ENCODE data around the gene PRKCB.

Gene PRKCB

DNA sequence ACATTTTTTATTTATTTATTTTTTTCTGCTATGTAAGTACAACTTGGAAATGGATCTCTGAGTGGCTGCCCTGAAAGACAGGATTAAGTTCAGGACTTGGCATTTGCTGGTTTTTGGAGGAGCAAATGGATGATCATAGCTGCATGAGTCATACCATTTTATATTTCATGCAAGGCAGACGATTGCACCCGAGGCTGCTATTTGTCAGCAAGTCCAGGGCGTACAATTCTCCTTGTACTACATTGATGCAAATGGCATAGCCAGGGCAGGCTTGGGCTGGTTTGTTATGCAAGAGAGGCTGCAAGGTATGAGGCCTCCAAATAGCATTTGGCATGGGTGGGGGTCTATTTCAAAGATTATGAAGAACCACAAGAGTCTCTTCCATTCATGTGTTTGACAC, 339.2 kb downstream of the PRKCB start:
- Histone ChIP-seq H3K4me1 (ENCODE audit: control insufficient read depth, insufficient read depth, low read length) (no peaks in the 10 kb centered on the region), H3K9me3 (ENCODE audit: control insufficient read depth, insufficient read depth, low read depth, low read length) (no peaks in the 10 kb centered on the region), H3K36me3 (ENCODE audit: control insufficient read depth in 2 of 2, insufficient read depth in 1 of 2, low read length in 2 of 2) (no peaks in the 10 kb centered on the region), H3K4me3 (ENCODE audit: low read depth, low read length) (no peak overlapping the region), H3K27ac (ENCODE audit: extremely low read depth, low read depth, low read length) (no peak overlapping the region)
- POLR2A ChIA-PET = no interaction called here
- TF ChIP-seq GLIS1 (tag by site-specific recombination; IDR thresholded peaks at IDR 0.05) = no peak
- TF ChIP-seq ZFP3 (tag by site-specific recombination; IDR thresholded peaks at IDR 0.05; ENCODE audit: low read depth) = no peak
- TF ChIP-seq ZNF341 (tag by site-specific recombination; IDR thresholded peaks at IDR 0.05; ENCODE audit: low read depth) = no peak
- TF ChIP-seq, protein P1, sequence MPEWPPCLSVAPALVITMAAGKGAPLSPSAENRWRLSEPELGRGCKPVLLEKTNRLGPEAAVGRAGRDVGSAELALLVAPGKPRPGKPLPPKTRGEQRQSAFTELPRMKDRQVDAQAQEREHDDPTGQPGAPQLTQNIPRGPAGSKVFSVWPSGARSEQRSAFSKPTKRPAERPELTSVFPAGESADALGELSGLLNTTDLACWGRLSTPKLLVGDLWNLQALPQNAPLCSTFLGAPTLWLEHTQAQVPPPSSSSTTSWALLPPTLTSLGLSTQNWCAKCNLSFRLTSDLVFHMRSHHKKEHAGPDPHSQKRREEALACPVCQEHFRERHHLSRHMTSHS (tag by site-specific recombination; IDR thresholded peaks at IDR 0.05) = no peak
- TF ChIP-seq, protein P2, sequence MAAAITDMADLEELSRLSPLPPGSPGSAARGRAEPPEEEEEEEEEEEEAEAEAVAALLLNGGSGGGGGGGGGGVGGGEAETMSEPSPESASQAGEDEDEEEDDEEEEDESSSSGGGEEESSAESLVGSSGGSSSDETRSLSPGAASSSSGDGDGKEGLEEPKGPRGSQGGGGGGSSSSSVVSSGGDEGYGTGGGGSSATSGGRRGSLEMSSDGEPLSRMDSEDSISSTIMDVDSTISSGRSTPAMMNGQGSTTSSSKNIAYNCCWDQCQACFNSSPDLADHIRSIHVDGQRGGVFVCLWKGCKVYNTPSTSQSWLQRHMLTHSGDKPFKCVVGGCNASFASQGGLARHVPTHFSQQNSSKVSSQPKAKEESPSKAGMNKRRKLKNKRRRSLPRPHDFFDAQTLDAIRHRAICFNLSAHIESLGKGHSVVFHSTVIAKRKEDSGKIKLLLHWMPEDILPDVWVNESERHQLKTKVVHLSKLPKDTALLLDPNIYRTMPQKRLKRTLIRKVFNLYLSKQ (tag by site-specific recombination; IDR thresholded peaks at IDR 0.05; ENCODE audit: borderline replicate concordance) = no peak
- no peak for TF ChIP-seq GFI1B (tag by site-specific recombination; IDR thresholded peaks at IDR 0.05)
- no peak for TF ChIP-seq RBAK (tag by site-specific recombination; IDR thresholded peaks at IDR 0.05)
- TF ChIP-seq, protein P3, sequence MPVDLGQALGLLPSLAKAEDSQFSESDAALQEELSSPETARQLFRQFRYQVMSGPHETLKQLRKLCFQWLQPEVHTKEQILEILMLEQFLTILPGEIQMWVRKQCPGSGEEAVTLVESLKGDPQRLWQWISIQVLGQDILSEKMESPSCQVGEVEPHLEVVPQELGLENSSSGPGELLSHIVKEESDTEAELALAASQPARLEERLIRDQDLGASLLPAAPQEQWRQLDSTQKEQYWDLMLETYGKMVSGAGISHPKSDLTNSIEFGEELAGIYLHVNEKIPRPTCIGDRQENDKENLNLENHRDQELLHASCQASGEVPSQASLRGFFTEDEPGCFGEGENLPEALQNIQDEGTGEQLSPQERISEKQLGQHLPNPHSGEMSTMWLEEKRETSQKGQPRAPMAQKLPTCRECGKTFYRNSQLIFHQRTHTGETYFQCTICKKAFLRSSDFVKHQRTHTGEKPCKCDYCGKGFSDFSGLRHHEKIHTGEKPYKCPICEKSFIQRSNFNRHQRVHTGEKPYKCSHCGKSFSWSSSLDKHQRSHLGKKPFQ (tag by site-specific recombination; IDR thresholded peaks at IDR 0.05) = no peak
- no peak for TF ChIP-seq ZNF202 (tag by site-specific recombination; IDR thresholded peaks at IDR 0.05; ENCODE audit: borderline replicate concordance)
- TF ChIP-seq, protein P4, sequence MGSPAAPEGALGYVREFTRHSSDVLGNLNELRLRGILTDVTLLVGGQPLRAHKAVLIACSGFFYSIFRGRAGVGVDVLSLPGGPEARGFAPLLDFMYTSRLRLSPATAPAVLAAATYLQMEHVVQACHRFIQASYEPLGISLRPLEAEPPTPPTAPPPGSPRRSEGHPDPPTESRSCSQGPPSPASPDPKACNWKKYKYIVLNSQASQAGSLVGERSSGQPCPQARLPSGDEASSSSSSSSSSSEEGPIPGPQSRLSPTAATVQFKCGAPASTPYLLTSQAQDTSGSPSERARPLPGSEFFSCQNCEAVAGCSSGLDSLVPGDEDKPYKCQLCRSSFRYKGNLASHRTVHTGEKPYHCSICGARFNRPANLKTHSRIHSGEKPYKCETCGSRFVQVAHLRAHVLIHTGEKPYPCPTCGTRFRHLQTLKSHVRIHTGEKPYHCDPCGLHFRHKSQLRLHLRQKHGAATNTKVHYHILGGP (tag by site-specific recombination; IDR thresholded peaks at IDR 0.05) = no peak
- TF ChIP-seq, protein P5, sequence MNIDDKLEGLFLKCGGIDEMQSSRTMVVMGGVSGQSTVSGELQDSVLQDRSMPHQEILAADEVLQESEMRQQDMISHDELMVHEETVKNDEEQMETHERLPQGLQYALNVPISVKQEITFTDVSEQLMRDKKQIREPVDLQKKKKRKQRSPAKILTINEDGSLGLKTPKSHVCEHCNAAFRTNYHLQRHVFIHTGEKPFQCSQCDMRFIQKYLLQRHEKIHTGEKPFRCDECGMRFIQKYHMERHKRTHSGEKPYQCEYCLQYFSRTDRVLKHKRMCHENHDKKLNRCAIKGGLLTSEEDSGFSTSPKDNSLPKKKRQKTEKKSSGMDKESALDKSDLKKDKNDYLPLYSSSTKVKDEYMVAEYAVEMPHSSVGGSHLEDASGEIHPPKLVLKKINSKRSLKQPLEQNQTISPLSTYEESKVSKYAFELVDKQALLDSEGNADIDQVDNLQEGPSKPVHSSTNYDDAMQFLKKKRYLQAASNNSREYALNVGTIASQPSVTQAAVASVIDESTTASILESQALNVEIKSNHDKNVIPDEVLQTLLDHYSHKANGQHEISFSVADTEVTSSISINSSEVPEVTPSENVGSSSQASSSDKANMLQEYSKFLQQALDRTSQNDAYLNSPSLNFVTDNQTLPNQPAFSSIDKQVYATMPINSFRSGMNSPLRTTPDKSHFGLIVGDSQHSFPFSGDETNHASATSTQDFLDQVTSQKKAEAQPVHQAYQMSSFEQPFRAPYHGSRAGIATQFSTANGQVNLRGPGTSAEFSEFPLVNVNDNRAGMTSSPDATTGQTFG (tag by site-specific recombination; IDR thresholded peaks at IDR 0.05; ENCODE audit: borderline replicate concordance) = no peak
- TF ChIP-seq SP7 (tag by site-specific recombination; IDR thresholded peaks at IDR 0.05) = no peak
- TF ChIP-seq ZNF473 (tag by site-specific recombination; IDR thresholded peaks at IDR 0.05) = no peak
- CTCF ChIA-PET = no interaction called here

DNA sequence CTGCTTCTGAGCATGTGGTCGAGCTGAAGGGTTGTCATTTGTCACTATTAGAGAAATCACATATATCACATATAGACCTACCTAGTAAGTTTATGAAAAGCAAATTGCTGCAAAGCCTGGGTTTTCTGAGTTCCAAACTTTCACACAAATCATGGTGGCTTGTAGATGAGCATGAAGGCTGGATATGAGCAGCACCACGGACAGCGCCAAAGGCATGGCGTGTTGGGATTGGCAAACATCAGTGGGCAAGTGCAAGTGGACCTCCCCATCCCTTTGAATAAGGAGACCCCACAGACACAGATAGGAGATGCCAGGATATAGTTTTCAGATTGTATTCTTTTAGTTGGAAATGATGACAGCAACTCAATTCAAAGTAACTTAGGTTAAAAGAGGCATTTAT, 342.7 kb downstream of the PRKCB start:
- Histone ChIP-seq H3K36me3 (ENCODE audit: control insufficient read depth in 2 of 2, insufficient read depth in 1 of 2, low read length in 2 of 2) (no peaks in the 10 kb centered on the region), H3K4me3 (ENCODE audit: low read depth, low read length) (no peak overlapping the region), H3K27ac (ENCODE audit: extremely low read depth, low read depth, low read length) (no peak overlapping the region), H3K9me3 (ENCODE audit: control insufficient read depth, insufficient read depth, low read depth, low read length) (no peaks in the 10 kb centered on the region), H3K4me1 (ENCODE audit: control insufficient read depth, insufficient read depth, low read length) (no peaks in the 10 kb centered on the region)
- TF ChIP-seq, protein P6, sequence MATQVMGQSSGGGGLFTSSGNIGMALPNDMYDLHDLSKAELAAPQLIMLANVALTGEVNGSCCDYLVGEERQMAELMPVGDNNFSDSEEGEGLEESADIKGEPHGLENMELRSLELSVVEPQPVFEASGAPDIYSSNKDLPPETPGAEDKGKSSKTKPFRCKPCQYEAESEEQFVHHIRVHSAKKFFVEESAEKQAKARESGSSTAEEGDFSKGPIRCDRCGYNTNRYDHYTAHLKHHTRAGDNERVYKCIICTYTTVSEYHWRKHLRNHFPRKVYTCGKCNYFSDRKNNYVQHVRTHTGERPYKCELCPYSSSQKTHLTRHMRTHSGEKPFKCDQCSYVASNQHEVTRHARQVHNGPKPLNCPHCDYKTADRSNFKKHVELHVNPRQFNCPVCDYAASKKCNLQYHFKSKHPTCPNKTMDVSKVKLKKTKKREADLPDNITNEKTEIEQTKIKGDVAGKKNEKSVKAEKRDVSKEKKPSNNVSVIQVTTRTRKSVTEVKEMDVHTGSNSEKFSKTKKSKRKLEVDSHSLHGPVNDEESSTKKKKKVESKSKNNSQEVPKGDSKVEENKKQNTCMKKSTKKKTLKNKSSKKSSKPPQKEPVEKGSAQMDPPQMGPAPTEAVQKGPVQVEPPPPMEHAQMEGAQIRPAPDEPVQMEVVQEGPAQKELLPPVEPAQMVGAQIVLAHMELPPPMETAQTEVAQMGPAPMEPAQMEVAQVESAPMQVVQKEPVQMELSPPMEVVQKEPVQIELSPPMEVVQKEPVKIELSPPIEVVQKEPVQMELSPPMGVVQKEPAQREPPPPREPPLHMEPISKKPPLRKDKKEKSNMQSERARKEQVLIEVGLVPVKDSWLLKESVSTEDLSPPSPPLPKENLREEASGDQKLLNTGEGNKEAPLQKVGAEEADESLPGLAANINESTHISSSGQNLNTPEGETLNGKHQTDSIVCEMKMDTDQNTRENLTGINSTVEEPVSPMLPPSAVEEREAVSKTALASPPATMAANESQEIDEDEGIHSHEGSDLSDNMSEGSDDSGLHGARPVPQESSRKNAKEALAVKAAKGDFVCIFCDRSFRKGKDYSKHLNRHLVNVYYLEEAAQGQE (tag by site-specific recombination; IDR thresholded peaks at IDR 0.05) = peak; percentile 94
- no peak for TF ChIP-seq TCF7L2 (IDR thresholded peaks at IDR 0.05; ENCODE audit: borderline replicate concordance, low read depth, low read length)
- ChIA-PET CTCF (no interaction called here), POLR2A (no interaction called here)

All from HEK293 (cell line).